ENCODE results near the gene DCDC1.

Gene DCDC1, protein sequence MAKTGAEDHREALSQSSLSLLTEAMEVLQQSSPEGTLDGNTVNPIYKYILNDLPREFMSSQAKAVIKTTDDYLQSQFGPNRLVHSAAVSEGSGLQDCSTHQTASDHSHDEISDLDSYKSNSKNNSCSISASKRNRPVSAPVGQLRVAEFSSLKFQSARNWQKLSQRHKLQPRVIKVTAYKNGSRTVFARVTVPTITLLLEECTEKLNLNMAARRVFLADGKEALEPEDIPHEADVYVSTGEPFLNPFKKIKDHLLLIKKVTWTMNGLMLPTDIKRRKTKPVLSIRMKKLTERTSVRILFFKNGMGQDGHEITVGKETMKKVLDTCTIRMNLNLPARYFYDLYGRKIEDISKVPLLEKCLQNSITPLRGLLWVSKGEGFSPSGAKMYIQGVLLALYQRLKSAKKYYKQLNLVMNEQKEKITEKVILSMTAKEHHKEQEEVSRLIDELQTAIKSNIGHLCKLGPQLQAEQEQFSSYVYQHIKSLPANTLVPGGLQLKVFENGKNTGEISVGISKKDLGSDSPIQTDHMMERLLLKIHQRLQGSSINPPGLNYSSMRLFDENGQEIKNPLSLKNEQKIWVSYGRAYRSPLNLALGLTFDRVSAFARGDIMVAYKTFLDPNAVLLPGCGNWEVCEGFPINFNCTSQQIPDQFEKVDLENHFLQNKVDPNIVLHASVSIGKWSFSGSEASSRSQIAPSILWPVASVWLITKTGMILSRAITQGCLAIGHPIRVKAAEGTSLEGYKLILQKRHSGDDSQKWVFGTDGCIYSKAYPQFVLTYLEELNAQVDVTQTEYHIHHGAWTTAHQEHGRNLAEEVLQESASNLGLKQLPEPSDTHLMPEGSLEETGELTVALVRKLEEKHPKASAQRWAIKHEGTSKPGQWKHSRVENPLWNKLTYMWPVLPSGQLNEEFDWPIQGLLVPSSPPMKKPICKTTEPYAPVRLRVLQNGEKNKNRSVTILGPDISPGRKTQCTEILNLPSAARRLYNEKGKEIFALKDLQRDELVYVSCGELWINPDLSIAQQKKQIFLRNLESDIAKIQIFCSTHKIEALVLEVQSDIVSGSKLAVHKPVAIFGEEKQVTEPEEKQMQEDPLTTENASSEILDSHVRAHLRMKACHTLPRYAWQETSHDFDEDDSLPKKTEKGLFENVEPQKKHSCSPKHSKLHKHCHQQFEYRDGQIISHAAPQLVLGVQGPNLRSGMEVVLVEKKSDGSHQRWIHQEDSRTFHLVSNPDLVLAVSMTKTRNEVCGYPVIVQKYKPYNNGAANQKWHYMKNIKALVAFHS (N-terminal part only)

GRCh38 chr11:31369348-31370329 lies at the start of gene DCDC1, which contains the start of gene DNAJC24:
TSS of gene DCDC1 (minus strand) at chr11:31369739. CDS start at chr11:31328280, 41,459 bp downstream.
TSS of gene DNAJC24 (plus strand) at chr11:31369860. CDS start at chr11:31370749, 889 bp downstream.
- DNase-seq (ENCODE audit: low read depth) = peak; percentile 87

DNA sequence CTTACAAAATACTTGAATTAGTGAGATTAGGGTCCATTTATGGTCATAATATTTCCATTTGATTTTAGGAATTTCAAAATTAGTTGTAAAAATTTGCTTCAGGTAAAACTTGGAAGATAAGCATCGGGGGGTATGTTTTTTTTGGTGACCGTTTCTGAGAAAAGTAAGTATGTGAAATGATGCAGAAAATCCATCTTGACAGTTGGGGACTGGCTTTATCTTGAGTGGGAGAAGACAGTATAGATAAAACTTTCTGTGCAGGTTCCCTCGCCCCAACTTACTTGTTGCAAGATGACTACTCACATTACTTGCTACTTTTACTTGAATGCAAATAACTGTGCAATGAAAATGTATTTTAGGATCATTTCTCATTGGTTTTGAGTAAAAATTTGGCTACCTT lies 49.6 kb upstream of the DCDC1 start:
- DNase-seq (ENCODE audit: low read depth) = no peak

DNA sequence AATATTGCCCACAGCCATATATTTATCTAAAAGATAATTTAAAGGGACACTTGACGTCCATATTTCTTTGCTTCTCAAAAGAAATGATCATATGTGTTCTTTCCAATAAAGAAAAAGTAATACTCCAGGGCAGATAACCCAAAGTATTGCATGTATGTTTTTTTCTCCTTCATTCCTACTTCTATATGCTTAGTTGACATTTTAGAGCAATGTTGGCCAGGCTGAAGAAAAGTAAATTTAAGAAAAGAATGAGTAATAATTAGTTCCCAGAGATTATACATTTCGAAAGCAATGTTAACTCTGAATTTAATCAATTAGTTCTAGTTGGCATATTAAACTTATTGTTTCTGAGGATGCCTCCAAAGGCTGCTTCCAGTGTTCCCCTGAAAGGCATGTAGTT lies 48.3 kb upstream of the DCDC1 start:
- no peak for DNase-seq (ENCODE audit: low read depth)

DNA sequence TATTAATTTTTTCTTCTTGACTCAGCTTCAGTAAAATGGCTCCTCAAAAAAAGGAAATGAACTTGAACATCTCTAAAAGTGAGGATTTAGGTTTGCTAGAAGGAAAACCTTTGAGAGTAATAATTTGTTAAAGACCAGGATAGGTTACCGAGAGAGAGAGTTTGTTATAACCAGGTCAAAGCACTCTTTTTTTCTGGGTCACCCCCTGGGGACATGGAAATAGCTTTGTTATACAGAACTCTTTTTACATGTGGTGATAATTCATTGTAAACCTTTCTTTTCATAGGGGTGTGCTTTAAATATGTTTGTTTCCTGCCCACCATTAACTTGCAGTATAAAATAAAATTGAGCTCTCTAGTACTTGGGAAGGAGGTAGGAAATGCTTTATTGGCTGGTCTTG lies 47.8 kb upstream of the DCDC1 start:
- DNase-seq (ENCODE audit: low read depth) = no peak

DNA sequence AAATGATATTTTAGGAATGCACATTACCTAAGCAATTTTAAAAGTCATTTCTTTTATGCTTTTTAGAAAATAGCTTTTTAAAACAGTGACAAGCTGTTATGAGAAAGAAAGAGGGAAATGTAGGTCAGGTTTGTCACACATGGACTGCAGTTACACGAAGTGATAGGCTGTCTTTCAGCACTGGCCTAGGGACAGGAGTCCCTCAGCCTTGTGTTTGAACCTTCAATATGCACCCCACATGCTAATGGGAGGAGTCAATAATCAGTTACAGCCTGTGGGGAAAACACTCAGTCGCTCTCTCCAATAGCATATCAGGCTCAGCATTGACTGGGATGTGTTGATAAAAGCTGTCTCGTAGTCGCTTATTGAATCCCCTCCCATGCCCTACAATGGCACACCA lies 45.9 kb upstream of the DCDC1 start:
- no peak for DNase-seq (ENCODE audit: low read depth)

- no peak for DNase-seq (ENCODE audit: low read depth)
Observed at GRCh38 chr11:31414338-31414737, 44.8 kb upstream of the DCDC1 start.

- no peak for DNase-seq (ENCODE audit: low read depth)
Observed at GRCh38 chr11:31412946-31413345, 43.4 kb upstream of the DCDC1 start.

- DNase-seq (ENCODE audit: low read depth) = no peak
Observed at GRCh38 chr11:31408201-31408600, 38.7 kb upstream of the DCDC1 start.

- DNase-seq (ENCODE audit: low read depth) = no peak
Observed at GRCh38 chr11:31404614-31405013, 35.1 kb upstream of the DCDC1 start.

DNA sequence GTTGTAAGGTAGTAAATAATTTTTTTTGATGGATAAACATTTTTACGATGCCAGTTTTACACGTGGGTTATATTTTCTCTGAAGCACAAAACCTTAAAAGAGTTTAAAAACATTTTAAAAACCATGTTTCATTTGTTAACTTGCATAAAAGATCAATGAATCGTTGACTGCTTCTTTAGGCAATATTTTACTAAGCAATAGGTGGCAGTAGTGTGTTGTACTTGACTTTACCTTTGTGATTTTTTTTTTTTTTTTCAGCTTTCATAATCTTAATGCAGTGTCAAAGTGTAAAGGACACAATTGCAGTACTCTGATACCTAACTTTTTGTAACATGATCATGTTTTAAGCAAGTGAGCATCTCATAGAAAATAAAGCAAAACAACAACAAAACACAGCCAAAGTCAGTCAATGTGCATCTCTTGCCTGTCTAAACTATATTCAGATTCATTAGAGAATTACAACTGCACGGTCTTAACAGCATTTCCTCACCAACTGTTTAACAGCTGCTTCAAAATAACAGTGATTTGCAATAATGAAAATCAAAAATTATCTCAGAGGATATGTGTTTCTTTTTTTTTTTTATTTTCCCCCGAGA lies 27.8 kb upstream of the DCDC1 start:
- no peak for DNase-seq (ENCODE audit: low read depth)

GRCh38 chr11:31387379-31387778 lies 17.8 kb upstream of the DCDC1 start:
- no peak for DNase-seq (ENCODE audit: low read depth)

DNA sequence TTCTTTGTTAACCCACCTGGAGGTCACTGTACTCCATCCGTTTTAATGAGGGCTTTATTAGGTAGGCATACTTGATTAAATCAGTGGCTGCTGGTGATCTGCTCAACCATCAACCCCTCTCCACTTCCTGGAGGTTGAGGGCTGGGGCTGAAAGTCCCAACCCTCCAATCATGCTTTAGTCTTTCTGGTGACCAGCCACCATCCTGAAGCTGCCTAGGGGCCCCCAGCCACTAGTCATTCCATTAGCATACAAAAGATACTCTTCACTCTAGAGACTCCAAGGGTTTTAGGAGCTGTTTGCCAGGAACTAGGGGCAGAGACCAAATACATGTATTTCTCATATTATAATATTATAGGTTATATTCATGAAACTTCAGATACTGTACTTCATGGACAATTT lies 13.6 kb upstream of the DCDC1 start:
- no peak for DNase-seq (ENCODE audit: low read depth)

DNA sequence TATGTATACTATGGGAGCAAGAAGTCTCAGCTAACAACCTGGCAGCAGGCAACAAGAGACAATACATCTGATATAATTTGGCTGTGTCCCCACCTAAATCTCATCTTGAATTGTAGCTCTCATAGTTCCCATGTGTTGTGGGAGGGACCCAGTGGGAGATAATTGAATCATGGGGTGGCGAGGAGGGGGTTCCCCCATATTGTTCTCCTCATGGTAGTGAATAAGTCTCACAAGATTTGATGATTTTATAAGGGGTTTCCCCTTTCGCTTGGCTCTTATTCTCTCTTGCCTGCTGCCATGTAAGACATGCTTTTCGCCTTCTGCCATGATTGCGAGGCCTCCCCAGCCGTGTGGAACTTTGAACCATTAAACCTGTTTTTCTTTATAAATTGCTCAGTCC lies 6.3 kb upstream of the DCDC1 start:
- no peak for DNase-seq (ENCODE audit: low read depth)

GRCh38 chr11:31366795-31367194 lies 2.7 kb downstream of the DCDC1 start:
- no peak for DNase-seq (ENCODE audit: low read depth)

GRCh38 chr11:31361743-31362142 lies 7.8 kb downstream of the DCDC1 start:
- DNase-seq (ENCODE audit: low read depth) = no peak

DNA sequence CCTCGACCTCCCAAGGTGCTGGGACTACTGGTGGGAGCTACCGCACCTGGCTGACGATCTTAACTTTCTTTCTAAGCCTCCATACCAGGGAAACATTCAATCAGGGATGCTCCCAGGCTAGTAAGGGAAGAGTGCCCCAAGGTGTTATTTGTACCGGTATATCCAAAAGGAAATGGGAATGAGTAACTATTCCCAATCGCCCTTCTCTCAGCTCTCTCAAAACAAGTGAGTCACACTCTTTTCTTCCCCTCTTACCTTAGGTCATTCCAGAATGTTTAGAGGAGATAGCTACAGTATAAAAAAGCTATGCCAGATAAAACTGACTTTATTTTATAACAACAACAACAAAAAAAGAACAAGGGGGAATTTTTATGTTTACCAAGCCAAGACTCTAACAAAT lies 13.7 kb downstream of the DCDC1 start:
- no peak for DNase-seq (ENCODE audit: low read depth)

DNA sequence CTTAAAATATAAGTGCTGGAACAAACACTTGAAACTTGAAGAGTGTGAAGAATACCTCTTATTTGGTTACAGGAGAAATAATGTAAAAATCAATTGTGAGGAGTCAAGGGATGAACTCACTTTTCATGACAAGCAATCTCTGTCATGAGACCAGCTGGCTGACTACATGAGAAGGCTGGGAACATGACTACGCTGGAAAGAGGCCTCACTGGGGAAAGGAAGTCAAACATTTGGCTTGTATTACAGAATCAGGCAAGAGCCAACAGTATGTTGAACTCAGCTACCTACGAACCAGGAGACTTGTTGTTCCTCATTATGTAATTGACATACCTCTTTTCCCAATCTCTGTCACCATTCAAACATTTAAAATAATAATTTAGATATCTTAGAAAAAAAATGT lies 14.4 kb downstream of the DCDC1 start:
- no peak for DNase-seq (ENCODE audit: low read depth)

- DNase-seq (ENCODE audit: low read depth) = no peak
Observed at GRCh38 chr11:31351168-31351567, 18.4 kb downstream of the DCDC1 start.

DNA sequence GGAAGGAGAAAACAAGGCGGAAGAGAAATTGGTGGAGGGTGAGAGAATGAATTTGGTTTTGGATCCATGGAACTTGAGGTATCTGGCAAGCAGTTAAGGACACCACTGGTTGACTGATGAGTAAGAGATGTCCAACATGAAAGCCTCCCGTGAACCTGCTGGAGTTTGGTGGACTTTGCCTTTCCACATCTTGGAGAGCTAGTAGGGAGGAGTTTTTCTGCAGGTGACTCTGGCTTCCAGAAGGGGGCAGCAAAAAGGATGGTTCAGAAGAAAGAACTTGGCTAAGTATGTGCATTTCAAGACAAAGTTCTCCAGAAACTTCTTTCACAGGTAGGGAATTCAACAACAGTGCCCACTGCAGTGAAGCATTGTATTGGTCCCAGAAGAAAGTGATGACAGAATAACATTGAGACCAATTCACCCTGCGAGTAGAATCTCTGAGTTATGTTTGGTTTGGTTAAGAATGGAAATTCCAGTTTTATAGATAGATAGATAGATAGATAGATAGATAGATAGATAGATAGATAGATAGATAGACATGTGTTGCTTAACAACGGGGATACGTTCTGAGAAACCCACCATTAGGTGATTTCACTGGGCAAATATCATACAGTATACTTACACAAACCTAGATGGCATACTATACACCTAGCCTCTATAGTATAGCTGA lies 28.5 kb downstream of the DCDC1 start:
- DNase-seq (ENCODE audit: low read depth) = no peak

DNA sequence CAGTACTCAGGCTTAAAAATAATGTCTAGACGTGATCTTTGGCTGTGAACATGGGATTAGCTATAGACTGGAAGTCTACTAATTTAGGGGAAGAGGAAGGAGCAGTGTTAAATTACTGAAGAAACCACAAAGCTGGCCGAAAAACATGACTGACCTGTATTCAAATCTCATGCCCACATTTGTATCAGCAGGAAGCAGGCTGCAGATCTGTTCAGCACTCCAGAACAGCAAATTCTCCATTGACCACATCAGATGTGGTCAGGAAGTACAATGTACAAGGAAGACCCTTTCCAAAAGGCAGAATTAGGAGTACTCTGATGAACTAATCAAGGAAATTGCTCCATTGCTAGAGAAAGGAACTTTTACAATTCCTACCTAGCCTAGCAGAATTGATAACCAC lies 31.7 kb downstream of the DCDC1 start:
- DNase-seq (ENCODE audit: low read depth) = no peak
